ENCODE data around the gene UST.
A peak's percentile ranks its signal among the peaks of the same experiment; 100 is the strongest.
"Not testable (repeated sequence)": the region's sequence is repeated elsewhere in the genome, so short reads cannot be mapped to it uniquely, and the experiment has no call there.

The UST gene

DNA sequence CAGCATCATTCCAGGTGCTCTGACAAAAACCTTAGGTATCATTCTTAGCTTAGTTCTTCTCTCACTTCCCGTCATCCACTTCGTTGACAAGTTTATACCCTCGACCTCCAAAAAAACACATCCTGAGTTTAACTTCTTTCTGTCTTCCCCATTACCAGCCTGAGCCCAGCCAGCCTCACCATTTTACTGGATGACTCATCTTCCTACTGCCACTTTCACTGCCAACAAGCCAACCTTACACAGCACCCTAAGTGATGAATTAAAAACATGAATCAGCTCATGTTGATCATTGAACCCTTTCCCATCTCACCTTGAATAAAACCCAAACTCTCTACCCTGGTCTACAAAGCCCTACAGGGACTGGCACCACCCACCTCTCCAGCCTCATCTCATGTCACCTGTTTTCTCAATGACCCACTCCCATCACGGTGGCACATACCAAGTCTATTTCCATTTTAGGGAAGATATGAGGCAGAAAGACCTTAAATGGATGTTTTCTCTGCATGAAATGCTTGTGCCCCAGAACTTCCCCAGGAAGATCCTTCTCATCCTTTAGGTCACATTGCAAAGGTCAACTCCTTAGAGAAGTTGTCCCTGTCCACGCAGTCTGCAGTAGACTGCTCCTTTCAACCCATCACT, 9.9 kb upstream of the UST start:
- DNase-seq (ENCODE audit: low read depth): no peak

DNA sequence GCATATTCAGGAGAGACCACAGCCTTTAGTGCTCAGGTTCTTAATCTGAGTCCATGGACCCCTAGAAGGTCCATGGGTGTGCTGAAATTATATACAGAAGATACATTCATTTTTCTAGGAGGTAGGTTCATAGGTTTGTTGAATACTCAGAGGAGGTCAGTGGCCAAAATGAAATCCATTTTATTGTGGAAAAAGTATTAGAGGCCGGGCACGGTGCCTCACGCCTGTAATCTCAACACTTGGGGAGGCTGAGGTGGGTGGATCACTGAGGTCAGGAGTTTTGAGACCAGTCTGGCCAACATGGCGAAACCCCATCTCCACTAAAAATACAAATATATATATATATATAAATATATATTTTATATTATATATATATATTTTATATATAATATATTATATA, 9.0 kb upstream of the UST start:
- no peak for DNase-seq (ENCODE audit: low read depth)

DNA sequence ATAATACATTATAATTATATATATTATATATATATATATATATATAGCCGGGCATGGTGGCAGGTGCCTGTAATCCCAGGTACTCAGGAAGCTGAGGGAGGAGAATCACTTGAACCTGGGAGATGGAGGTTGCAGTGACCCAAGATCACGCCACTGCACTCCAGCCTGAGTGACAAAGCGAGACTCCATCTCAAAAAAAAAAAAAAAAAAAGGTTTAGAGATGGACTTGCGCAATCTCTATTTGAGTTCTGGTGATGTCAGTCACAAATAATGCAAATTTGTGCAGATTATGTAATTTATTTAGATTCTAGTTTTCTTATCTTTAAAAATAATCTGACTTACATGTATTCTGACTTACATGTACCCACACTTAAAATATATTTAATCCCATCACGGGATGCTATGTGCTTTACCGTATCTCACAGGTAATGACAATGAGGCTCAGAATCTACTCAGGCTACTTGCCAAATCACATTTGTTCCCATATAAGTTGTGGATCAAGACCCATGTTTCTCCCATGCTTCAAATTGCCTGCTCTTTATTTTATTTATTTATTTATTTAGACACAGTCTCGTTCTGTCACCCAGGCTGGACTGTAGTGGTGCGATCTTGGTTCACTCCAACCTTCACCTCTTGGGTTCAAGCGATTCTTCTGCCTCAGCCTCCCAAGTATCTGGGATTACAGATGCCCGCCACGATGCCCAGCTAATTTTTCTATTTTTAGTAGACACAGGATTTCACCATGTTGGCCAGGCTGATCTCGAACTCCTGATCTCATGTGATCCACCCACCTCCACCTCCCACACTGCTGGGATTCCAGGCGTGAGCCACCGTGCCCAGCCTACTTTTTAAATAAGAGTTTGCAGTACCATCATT, 7.6 kb upstream of the UST start:
- no peak for DNase-seq (ENCODE audit: low read depth)

DNA sequence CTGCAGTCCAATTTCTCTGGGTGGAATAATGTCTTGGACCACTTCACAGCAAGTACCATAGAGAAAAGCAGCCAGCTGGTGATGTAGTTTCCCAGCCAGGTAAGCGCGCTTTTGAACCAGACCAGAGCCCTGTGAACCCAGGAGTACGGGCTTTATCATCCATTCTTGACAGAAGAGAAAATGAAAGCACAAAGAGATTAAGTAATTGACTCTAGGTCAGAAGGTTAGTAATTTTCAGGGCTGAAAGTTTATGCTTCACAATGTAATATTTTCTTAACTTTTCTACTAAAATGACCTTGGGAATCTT, 7.1 kb upstream of the UST start:
- no peak for DNase-seq (ENCODE audit: low read depth)

DNA sequence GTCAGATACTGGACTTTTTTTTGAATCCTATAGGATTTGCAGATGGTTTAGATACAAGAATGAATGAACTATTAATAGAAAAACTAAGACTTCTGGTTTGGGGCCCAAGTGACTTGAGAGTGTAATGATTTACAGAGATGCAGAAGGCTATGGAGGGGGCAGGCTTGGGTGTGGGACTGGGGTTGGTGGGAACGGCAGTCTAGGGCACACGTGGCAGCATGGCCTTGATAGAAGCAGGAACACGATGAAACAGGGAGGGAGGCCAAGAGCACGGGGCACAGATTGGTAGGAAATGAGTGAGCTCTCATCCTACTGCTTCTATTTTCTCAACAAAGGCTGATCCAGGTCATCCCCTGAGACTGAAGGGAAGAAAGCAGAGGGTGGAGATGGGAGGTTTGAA, 3.4 kb upstream of the UST start:
- DNase-seq (ENCODE audit: low read depth): no peak

DNA sequence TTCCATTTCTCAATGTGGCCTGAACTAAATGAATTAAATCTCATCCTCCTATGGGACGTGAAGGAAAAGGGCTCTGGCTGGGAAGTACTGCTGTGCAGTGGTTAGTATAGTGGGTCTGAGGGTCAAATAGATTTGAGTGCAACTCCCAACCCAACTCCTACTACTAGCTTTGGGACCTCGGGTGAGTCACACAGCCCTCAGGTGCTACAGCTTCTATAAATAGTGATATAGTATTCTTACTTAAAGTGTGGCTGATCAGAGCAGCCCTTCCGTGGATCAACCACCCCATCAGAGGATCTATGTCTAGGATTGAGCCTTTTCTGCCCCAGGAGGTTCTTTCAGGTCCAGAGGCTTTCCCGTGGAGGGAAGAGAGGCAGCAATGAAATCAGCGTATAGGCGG, 904 bp upstream of the UST start:
- DNase-seq (ENCODE audit: low read depth): no peak

DNA sequence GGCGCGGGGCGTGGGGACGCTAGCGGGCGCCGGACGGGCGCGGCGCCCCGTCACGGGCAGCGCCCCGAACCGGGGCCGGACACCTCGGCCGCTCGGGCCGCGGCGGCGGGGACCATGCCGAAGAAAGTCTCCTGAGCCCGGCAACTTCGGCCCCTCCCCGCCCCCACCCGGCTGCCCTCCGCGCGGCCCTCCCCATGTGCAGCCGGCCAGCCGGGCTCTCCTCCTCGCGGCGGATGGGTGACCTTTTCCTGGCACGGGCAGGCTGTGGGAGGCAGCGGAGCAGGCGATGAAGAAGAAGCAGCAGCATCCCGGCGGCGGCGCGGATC, 278 bp downstream of the UST start:
- DNase-seq (ENCODE audit: low read depth): no peak

DNA sequence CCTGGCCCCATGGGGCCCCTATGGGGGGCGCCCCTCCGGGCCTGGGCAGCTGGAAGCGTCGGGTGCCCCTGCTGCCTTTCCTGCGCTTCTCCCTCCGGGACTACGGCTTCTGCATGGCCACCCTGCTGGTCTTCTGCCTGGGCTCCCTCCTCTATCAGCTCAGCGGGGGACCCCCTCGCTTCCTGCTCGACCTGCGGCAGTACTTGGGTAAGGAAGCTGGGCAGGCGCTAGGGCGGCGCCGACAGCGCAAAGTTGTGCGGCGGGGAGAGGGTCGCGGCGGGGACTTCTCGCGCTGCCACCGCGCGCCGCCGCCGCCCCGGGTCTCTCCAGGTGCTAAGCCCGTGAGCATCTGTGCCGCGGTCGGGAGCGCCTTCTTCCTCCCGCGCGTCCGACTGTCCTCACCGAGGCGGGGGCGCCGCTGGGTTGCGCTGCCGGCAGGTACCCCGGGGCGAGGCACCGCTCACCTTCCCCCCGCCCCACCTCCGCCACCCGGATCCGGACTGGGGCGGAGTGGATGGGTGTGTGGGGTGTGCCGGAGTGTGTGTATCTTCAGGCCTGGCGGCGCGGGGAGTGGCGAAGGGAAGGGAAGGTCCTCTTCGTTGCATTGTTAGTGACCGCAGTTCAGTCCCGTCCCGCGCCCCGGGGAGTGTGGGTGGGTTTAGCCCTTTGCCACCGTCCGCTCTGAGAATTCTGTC, 788 bp downstream of the UST start:
- DNase-seq (ENCODE audit: low read depth): no peak

DNA sequence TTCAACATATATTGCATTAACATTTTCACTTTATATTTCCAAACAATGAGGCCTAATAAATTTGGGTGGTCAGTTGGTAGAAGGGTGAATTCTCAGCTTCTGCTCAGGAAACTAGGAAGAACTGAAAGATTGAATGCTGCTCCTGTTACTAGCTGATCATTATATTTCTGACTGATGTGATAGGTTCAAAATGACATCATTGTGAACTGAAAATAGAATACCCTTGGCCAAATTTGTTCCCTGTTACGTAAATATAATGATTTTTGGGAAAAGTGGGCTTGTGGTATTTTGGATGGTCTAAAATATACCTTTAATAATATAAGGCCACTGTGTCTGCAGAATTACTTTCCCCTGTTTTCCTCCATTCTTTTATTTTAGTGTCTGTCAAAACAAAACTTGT, 2.8 kb downstream of the UST start:
- no peak for DNase-seq (ENCODE audit: low read depth)

DNA sequence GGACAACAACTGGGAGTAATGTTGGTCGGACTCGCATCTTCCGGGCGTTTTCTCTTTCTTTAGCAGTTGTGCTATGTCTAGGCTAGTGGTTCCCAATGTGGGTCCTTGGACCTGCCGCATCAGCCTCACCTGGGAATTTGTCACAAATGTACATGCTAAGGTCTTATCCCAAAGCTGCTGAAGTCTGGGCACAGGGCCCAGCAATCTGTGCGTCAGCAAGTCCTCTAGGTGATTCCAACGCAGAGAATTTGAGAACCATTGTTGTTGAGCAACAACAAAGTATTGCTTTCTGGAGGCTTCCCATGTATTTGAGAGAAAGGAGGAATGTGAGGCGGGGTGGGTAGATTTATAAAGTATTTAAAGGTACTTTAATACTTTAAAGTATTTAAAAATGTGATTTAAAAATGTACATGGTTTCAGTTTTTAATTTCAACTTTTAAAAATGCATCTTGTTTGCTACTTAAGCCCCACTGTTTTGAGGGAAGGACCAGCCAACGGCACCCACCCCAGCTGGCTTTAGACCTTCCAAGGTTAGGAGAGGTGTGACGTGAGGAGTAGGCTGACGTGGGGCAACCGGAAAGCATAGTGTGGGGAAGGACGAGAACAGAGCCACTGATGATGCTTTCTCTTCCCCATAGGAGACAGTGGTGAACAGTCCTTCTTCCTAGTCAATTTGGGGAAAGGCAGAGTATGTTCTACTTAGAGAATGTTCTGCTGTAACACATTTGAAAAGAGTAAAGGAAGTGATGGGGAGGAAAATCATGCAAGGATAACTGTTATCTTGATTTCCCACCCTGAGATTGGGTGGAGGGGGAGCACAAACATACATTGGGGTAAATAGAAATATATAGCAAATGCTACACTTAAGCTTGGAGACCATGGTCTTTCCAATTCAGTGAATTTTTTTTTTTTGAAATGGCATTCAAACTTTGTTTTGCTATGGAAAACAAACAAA, 4.3 kb downstream of the UST start:
- no peak for DNase-seq (ENCODE audit: low read depth)

DNA sequence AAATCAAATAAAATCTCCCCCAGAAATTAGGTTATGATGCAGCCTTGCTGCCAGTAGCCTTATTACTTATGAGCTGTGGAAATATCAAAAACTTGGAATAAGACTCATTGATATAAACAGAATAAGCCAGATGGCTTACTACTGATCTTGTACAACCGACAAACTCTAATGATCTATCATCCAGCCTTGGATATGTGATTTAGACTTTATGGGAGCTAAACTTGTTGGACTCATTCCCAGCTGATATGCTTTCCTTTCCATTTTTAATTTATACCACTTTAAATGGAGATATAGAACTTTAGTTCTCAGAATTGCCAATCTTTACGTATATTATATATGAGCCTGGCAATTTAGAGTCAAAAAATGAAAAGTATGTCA, 5.0 kb downstream of the UST start:
- no peak for DNase-seq (ENCODE audit: low read depth)

DNA sequence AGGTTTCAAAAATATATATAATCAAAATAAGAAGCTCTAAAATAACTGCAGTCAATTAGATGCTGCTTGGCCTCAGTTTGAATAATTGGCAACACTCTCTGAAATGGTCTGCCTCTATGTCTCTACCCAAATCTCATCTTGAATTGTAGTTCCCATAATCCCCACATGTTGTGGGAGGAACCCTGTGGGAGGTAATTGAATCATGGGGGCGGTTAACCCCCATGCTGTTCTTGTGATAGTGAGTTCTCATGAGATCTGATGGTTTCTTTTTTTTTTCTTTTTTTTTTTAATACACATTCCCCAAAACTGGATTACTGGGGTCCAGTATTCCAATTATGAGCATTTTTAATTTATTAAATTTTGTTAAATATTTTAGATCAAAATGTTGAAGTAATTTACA, 8.5 kb downstream of the UST start:
- not testable (repeated sequence) for DNase-seq (ENCODE audit: low read depth)

DNA sequence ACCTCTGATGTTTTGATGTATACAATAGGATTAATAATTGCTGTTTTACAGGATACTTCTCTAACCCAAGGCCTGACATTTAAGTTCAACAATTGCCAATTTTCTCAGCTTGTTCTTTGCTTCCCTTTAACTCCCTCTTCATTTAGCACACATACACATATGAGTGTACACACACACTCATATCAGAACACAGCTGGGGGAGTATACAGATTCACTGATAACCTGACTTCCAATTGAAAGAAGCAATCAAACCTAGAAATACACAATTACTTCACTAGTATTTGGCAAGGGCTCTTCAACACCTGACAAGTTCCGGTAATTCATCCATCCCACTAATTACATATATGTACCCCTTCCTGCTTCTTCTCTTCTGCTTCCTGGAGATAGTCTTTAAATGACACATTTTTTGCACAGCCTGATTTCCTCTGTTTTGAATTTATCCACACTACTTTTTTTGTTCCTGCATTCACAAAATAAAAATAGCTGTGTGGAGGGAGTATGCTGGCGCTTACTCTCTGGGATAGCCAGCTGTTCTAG, 11.2 kb downstream of the UST start:
- DNase-seq (ENCODE audit: low read depth): no peak

DNA sequence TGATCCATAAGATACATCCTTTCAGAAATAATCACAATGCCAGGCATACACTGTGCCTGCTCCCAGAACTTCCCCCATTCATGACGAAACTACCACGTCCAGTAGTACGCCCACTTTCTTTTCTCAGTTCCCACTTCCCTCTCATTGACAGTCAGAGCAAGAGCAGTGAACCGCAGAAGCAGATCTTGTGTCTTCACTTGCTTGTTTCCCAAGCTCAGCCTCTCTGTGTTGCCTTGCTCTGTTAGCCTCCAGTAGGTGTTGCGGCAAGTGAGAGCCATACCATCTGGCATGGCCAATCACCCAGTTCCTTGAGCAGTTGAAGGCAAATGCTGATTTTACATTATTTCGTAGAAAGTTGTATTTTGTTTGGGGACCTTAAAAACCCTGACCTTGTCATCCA, 11.7 kb downstream of the UST start:
- DNase-seq (ENCODE audit: low read depth): no peak

DNA sequence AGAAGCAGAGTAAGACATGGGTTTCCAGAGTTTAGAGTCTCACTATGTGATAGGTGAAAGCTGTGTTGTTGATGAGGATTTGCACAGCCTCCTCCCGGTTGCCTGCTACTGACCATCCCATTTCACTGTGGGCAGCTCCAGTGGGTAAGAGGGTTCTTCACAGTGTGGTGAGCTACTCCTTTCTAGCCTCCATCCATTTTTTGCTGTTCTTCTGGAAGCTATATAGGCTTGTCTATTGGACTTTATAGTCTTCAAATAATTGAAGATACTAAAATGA, 13.4 kb downstream of the UST start:
- DNase-seq (ENCODE audit: low read depth): no peak

DNA sequence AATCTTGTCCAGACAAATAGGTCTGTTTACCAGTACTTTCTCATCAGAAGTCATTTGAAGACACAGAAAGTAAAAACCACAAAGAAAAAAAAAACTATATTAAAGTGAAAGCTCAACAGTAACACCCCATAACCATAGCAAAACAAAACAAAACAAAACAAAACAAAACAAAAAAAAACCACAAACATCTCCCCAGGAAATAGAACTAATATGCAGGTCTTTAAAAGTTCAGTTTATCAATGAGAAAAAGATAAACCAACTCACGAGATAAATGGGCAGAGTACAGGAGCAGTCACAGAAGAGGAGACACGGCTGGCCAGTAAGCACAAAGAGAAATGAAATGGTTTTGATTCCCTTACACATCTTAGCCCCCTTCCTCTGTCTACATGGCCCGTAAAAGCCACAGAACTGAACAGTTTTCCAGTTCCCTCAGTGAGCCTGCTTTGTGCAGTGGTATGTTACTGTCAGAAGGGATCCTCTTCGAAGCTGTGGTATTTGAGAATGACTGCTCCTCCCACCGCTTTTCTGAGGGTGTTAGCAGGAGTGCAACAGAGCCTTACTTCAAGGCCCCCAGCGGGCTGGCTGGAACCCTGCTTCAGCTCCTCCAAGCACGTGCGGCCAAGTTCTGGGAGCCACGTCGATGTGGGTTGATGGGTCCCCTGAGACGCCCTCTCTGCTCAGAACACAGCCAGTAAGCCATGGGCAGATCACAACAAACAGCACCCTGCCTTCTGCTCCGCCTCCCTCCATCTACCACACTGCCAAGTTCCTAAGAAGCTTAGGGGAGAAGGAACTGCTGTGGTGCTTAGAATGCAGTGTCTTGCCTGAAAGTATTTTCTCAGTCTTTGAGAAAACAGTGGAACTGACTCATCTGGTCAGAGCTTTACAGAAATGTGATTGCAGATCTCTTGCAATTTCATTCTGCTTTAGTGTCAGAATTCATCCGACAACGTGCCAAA, 14.0 kb downstream of the UST start:
- DNase-seq (ENCODE audit: low read depth): peak; percentile 39

DNA sequence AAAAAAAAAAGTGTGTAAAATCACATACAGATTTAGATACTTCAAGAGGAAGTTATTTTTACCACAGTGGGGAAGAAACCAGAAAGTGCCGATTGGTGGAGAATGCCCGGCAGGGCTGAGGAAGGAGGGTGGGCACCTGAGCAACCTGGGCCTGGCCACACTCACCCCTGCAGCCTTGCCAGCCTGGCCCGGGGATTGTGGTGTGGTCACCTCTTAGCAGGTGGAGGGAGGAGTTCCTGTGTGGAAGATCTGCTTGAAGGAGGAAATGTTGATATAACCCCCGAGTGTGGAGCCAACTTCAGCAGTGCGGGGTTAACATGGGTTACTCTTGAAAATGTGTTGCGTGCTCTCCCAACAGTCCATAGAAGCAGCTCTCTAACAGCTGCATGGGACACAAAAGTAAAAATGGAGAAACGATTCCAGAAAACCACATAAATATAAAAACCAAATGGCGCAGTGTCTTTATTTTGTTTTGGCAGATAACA, 14.7 kb downstream of the UST start:
- DNase-seq (ENCODE audit: low read depth): no peak

DNA sequence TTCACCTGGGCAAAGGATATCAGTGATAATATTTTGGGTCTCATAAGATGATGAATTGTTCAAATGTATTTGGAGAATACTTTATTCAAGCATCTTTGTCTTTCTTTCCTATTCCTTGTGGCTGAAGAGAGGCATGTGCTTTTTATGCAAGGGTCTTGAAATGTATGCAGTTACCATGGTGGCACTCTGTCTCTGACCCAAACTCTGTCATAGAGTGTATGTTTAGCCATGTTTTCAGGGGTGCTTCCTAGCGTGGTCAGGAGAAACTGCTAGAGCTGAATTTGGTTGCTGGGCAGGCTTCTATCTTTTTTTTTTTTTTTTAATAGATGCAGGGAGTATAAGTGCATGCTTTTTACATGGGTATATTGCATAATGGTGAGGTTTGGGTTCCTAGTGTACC, 15.4 kb downstream of the UST start:
- no peak for DNase-seq (ENCODE audit: low read depth)

DNA sequence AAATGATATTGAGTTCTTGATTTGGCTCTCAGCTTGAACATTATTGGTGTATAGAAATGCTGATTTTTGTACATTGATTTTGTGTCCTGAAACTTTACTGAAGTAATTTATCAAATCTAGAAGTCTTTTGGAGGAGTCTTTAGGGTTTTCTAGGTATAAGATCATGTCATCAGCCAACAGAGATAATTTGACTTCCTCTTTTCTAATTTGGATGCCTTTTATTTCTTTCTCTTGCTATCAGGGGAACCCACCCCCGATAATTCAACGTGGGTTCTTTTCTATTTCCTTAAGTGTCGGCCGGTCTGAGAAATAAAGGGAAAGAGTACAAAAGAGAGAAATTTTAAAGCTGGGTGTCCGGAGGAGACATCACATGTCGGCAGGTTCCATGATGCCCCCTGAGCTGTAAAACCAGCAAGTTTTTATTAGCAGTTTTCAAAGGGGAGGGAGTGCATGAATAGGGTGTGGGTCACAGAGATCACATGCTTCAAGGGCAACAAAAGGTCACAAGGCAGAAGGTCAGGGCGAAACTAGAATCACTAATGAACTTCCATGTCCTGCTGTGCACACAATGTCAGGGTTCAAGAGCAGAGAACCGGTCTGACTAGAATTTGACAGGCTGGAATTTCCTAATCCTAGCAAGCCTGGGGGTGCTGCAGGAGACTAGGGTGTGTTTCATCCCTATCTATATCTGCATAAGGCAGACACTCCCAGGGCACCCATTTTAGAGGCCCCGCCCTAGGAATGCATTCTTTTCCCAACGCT, 17.6 kb downstream of the UST start:
- not testable (repeated sequence) for DNase-seq (ENCODE audit: low read depth)
